ENCODE measurements around the gene CACTIN.
"Not testable (repeated sequence)": the region's sequence is repeated elsewhere in the genome, so short reads cannot be mapped to it uniquely, and the experiment has no call there.

Gene CACTIN

GRCh38 chr19:3570042-3570441 lies 56.5 kb downstream of the CACTIN start:
- H3K27me3 Mint-ChIP-seq, H3K27ac Mint-ChIP-seq, H3K36me3 Mint-ChIP-seq, H3K4me1 Mint-ChIP-seq, H3K9me3 Mint-ChIP-seq, H3K4me3 Mint-ChIP-seq: not testable (repeated sequence)

DNA sequence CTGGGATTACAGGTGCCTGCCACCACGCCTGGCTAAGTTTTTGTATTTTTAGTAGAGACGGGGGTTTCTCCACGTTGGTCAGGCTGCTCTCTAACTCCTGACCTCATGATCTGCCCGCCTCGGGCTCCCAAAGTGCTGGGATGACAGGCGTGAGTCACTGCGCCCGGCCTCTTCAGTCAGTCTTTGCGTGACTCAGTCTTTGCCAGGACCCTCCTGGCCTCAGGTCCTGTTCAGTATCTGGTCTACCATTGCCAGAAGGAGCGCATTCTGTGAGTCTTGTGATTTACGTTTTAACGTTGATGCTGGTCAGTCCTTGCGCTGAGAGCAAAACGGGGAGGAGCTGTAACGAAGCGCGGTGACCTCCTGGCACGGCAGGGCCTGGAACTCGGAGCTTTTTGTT lies 61.5 kb downstream of the CACTIN start:
- H3K4me1 Mint-ChIP-seq = no peaks in the 10 kb centered on the region
- no peak overlapping the region for H3K27ac Mint-ChIP-seq
- no peaks in the 10 kb centered on the region for H3K9me3 Mint-ChIP-seq
- H3K36me3 Mint-ChIP-seq = no peaks in the 10 kb centered on the region
- H3K4me3 Mint-ChIP-seq = no peak overlapping the region
- no peaks in the 10 kb centered on the region for H3K27me3 Mint-ChIP-seq

DNA sequence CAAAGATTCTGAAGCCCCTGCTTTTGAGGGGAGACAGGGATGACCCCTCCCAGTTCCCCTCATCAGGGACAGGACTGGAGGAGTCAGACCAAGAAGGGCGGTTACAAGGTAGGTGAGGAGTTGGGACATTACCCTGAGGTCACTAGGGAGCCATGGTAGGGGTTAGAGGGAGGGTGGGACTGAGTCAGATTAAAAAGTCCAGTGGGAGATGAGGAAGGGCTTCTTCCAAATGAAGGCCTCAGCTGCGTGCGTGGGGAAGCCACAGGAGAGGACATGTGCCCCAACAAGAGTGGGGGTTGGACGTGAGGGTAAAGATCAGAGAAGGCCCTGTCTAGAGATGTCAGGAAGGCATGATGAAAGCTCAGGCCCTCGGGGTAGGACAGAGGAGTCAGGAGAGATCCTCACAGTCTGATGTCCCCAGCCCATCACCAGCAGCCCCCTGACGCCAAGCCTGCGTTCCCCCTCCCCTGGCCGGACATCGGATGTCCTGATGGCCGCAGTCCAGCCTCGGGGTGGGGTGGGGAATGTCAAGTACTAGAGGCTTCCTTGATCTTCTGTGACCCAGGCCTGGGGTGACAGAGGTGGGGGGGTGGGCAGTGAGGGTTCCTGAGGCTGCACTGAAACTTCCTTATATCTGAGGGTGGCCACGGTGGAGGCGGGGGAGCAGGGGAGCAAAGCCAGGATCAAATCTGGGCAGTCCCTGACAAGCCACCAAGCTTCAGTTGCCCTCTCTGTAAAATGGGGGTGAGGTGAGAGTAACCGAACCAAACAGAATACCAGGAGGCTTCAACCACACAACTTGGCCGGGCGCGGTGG lies 62.7 kb downstream of the CACTIN start:
- Mint-ChIP-seq H3K4me3 (no peak overlapping the region), H3K27ac (no peak overlapping the region), H3K27me3 (no peaks in the 10 kb centered on the region)

More for the DNA sequence above, 62.7 kb downstream of the CACTIN start:
- Mint-ChIP-seq H3K4me1 (no peaks in the 10 kb centered on the region), H3K9me3 (no peaks in the 10 kb centered on the region), H3K36me3 (no peaks in the 10 kb centered on the region)

Measured in activated naive CD4-positive, alpha-beta T cell treated with anti-CD3 and anti-CD28 coated beads, Interleukin-2, amount 50 U/mL, for 24 hours (primary cell).